GM13977 (cell line): ENCODE measurements around the gene FCER1G.

Experiments used
- DNase-seq: peaks from one replicate; pipeline ENCODE4 v3.0.0; 2012; ENCODE audit warnings: low spot score
- CTCF ChIP-seq: IDR thresholded peaks from 2 replicates; pipeline ENCODE4 v1.5.1; 2012; ENCODE audit warnings: mild to moderate bottlenecking, control low read depth; ENCODE audit not compliant: insufficient read depth; ENCODE audit errors: extremely low read depth, missing control alignments
- in situ Hi-C: fragments of 300-500 bp; cut with MboI; formaldehyde crosslinking; loops from one replicate; pipeline ENCODE4 v1.12.0; 2022; ENCODE audit warnings: low sequenced_read_pairs, low pct_unique_long_range_greater_than_20kb, mixed read lengths, inconsistent platforms; ENCODE audit not compliant: unreplicated experiment

Gene FCER1G

GRCh38 chr1:161172349-161172748 lies 42.7 kb upstream of the FCER1G start:
- no peak for DNase-seq
- TF ChIP-seq CTCF: no peak
- in situ Hi-C loops: no loop called here

- in situ Hi-C loops: no loop called here
These were observed 42.2 kb upstream of the FCER1G start for GRCh38 chr1:161172776-161173376.

GRCh38 chr1:161173711-161174110 lies 41.4 kb upstream of the FCER1G start:
- TF ChIP-seq CTCF: no peak
- DNase-seq: no peak
- in situ Hi-C loops: no loop called here

More at GRCh38 chr1:161172776-161173376, 42.2 kb upstream of the FCER1G start:
- no peak for TF ChIP-seq CTCF
- no peak for DNase-seq

- DNase-seq: no peak
- in situ Hi-C loops: loop anchor here (25.0 kb wide), 1 partner anchor 537 kb away; the partner anchor contains the start of genes FCRLA and FCRLB
- TF ChIP-seq CTCF: no peak
These were observed 40.2 kb upstream of the FCER1G start for GRCh38 chr1:161174911-161175310.

- in situ Hi-C loops: loop anchor here (25.0 kb wide), 1 partner anchor 536 kb away; the partner anchor contains the start of genes FCRLA and FCRLB
- DNase-seq: peak; percentile 48
- TF ChIP-seq CTCF: no peak
These were observed 39.2 kb upstream of the FCER1G start for GRCh38 chr1:161175771-161176453.

GRCh38 chr1:161176468-161177111 lies 38.5 kb upstream of the FCER1G start:
- DNase-seq: no peak
- no peak for TF ChIP-seq CTCF
- in situ Hi-C loops: loop anchor here (25.0 kb wide), 1 partner anchor 536 kb away; the partner anchor contains the start of genes FCRLA and FCRLB
